ENCODE results near the gene KCNA5. TPM values are rescaled to one million over a fixed set of nuclear protein-coding genes. Genes with fewer than 3 reads are reported as not detected.

KCNA5 gene
- not detected in 2 replicates for total RNA-seq

DNA sequence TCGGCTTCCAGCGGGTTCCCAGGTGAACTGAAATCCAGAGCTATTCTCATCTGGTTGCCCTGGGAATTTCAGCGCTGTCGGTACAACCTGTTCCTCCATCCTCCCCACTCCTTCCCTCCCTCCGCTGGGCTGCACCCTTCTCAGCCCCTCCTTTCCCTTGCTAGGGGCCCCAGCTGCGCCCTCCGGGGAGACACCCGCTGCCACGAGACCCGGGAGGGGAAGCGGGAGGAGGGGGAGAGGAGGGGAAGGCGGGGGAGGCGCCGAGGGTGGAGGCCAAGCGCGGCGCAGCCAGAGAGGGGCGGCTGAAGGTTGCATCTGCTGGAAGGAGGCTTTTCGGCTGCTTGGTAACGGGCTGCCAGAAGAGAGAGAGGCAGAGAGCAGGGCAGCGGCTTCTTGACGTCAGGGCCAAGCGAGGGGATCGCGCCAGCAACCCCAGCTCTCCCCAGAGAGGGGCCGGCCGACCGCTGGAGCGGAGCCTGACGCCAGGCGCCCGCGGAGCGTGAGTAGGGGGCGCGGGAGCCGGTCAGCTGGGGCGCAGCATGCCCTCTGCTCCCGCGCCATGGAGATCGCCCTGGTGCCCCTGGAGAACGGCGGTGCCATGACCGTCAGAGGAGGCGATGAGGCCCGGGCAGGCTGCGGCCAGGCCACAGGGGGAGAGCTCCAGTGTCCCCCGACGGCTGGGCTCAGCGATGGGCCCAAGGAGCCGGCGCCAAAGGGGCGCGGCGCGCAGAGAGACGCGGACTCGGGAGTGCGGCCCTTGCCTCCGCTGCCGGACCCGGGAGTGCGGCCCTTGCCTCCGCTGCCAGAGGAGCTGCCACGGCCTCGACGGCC is at the start of gene KCNA5:
TSS of gene KCNA5 (plus strand) at position 291 of the 831 bp plus-strand sequence. CDS start at position 560, 269 bp downstream.

Other genes starting within 250 kb of the KCNA5 start
- gene KCNA1, start 134.0 kb upstream of the KCNA5 start, total RNA-seq = not detected in 2 replicates

Data from vein endothelial cell (primary cell).